CD4-positive, alpha-beta T cell treated with Interleukin-17A for 4 hours (primary cell): ENCODE results near the gene CACNA1E.

ENCODE experiments used
- DNase-seq: peaks from one replicate; pipeline ENCODE4 v3.0.0-alpha.2; 2020; ENCODE audit warnings: mixed read lengths

CACNA1E gene

DNA sequence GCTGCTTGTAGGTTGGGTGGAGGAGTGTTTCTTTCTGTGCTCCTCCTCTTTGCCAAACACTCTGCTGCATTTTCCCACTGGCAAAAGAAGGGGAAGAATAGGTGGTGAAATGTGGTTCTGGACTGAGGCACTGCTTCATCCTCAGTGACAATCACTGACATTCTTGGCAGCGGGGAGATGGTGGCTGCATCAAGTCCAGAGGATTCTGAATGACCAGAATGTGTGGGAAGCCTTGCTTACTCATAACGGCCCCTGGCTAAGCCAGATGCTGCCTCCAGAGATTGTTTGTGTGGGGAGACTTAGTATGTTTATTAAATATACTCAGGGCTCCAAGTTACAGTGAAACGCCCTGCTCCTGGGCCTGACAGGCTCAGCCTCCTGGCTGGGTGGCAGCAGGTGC is 160.3 kb downstream of the CACNA1E start:
- DNase-seq, result no peak

DNA sequence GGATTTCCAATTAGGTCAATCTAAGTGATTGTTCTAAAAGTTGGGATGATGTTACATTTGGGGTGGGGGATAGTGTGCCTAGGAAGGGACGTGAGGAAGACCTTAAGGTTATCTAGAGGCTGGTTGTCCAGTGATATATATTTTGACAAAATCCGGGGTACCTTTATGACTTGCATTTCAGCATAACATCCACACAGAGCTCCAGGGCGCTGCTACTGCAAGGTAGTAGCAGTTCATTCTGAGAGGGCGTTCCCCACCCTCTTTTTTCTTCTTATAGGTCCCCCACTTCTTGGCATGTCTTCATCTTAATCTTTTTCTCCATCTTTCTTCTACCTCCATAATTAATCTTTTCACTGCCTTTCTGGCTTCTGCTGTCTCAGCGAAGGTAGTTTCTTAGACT is 161.9 kb downstream of the CACNA1E start:
- DNase-seq, result no peak

DNA sequence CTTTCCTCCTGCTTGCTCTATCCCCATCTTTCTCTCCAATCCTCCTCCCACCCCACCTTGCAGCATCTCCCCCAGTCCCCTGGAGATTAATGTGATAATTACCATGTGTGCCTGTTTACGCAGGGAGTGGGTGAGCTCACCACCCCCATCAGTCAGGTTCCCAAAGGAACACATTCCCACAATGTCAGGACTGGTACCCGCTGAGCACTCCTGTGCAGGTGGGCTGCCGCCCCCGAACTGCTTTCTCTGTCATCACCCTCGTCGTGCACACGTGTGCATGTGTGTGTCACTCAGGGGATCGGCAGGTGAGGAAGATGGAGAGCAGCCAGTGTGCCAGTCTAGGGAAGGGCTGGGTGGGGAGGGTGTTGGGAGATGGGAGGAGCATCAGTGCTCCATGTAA is 163.4 kb downstream of the CACNA1E start:
- DNase-seq, result no peak

DNA sequence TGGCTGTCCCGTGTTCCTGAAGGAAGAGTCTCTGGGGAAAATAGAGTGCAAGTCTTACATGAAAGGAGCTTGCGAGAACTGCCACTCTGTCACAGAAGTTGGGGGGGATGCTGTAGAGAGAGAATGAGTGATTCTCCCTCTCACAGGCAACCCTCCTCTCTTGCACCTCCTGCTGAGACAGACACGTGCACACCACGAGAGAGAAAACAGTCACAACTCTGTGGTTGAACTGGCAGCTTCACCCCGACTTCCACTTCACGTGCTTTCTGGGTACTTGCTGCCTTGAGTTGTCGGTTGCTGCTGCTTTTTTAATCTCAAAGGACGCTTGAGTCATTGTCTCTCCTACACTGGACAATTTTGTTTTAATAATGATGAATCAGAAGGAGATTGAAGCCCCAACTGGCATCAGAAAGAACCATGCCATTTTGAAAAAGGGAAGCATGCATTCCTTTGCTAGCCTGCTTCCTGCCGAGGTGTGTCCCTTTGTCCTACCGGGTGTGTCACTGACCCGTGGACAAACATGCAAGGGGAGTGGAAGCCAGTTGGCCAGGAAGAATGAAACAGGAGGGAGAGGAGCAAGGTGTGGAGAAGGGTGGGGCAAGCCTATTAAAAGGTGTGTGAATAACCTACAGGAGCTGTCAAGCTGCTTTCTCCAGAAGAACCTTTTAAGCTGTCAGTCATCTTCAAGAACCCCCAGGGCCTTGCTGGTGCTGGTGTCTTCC is 164.2 kb downstream of the CACNA1E start:
- no peak for DNase-seq

DNA sequence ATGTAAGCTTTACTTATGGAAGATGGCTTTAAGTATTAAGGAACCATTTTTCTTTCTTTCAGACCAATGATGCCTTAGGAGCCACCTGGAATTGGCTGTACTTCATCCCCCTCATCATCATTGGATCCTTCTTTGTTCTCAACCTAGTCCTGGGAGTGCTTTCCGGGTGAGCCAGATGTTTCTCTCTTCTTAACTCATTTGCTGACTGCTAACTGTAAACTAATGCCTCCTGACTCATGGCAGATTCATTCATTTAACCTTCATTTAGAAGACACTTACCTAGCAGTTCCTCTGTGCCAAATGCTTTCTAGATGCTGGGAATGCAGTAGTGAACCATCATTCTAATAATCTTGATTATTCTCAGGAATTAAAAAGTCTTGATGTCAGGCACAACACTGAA is 168.0 kb downstream of the CACNA1E start:
- no peak for DNase-seq

DNA sequence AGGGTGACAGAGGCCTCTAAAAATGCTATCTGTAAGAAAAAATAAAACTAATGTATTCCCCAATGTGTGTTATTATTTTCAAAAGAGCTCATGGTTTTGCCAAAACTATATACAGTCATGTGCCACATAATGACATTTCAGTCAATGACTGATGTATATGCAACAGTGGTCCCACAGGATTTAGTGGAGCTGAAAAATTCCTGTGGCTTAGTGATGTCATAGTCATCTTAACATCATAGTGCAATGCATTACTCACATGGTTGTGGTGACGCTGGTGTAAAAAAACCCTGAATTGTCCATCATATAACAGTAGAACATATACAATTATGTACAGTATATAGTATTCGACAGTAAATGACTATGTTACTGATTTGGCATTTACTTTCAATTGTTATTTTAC is 172.4 kb downstream of the CACNA1E start:
- no peak for DNase-seq

DNA sequence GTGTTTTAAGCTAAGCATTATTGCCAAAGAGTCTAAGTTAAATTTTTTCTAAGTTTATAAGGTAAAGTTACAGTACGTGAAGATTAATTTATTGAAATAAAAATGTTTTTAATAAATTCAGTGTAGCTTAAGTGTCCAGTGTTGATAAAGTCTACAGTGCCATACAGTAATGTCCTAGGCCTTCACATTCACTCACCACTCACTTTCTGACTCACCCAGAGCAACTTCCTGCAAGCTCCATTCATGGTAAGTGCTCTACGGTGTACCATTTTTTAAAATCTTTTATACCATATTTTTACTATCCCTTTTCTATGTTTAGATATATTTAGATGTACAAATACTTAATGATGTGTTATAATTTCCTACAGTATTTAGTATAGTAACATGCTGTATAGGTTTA is 173.2 kb downstream of the CACNA1E start:
- no peak for DNase-seq

DNA sequence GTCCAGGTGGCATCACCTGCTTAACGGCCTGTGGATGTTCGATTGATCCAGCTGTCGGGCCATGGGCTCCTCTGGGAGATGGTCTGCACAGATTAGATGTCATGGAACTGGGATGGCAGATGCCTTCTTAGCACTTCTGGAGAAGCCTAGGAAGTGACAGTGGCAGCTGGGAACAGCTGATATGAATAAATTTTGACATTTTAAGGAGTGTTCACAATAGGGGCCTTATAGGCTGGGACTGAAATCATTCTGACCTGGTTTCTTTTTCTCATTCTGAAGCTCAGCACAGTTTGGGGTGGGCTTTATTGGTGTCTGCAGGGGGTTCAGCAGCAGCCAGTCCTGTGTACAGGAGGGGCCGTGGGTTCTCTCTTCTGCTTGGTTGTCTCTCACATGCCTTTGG is 175.3 kb downstream of the CACNA1E start:
- no peak for DNase-seq

DNA sequence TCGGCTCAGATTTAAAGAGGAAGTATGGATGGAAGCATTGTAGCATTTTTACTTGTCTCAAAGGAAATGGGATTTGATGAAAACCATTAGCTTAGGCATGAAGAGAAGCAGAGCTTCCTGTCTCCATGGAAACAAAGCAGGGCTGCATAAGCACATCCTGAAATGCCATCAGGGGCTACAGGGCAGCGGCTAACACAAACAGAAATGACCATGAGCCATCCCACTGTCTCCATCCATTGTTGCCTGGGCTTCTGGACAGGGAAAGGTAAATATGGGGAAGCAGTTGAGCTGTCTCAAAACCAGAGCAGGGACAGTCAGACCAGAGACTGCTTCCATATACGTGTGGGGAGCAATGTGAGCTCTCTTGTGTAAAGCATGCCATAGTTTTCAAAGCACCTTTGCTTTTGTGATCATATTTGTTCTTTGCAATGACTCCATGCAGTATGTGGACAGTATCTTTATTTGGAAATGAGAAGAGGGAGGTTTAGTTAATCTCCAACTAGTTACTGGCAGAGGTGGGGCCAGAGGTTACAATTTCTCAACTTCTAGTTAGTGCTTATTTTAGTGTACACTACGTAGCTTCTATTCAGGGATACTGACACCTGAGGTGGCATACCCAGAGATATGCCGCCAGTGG is 176.1 kb downstream of the CACNA1E start:
- no peak for DNase-seq

DNA sequence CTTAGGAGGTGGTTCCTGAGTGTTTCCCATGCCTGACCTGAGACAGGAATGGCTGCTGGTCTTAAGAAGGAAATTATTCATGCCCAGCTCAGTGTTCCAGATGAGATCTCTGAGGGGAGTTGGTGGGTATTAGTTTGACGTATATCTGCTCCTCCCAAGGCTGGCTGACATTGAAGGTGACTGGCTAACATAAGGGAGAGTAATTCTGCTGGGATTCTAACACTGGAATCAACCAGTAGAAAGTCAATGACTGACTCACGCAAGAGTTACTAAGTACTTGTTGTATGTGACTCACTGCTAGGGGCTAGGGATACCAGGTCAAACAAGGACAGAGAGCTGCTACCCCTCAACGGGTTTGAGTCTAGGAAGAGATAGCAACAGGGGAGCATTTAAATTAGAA is 177.3 kb downstream of the CACNA1E start:
- DNase-seq, result no peak

DNA sequence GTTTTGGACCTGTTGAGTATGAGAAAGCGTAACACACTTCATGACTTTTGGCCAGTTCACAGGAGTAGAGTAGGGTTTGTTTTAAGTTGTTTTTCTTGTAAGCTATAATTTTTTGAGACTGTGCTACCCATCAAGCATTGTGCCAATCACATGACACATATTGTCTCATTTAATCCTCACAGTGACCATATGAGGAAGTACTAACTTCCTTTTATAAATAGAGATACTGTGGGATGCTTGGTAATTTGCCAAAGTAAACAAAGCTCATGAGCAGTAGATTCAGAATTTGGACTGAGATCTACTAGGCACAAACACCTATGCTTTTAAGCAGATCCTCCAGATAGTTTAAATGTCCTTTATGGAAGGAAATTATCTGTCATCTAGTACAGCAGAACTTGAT is 178.3 kb downstream of the CACNA1E start:
- no peak for DNase-seq

DNA sequence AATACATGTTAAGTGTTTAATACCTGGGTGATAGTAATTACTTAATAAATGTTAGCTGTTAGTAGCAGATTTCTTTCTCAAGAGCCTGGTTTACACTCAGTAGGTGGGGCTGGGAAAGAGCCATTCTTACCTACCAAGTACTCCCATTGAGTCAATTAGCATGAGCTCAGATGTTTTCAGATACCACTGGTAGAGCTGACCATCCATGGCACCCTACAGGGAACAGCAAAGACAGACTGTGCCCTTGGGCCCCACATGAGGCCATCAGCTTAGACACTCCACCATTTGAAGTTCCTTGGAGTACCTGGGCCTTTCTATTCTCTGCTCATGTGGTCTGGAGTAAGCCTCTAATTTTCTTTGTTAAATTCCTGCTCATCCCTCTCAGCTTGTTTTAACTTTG is 179.3 kb downstream of the CACNA1E start:
- no peak for DNase-seq

DNA sequence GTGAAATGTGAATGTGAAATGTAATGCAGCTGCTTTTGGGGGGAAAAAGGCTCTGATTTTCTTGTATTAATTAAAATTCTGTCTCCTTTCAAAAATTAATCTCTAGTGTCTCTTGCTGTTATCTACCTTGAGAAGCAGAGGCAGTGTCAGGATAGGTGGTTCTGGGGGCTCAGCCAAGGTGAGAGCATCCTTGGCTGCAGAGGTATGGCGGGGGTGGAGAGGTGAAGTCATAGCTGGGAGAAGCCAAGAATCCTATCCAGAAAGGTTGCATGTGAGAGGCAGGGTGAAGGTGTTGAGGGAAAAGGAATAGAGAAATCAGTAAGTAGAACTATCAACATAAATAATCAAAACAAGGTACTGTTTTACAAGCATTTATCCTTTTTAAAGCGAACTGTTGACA is 181.2 kb downstream of the CACNA1E start:
- DNase-seq, result no peak

DNA sequence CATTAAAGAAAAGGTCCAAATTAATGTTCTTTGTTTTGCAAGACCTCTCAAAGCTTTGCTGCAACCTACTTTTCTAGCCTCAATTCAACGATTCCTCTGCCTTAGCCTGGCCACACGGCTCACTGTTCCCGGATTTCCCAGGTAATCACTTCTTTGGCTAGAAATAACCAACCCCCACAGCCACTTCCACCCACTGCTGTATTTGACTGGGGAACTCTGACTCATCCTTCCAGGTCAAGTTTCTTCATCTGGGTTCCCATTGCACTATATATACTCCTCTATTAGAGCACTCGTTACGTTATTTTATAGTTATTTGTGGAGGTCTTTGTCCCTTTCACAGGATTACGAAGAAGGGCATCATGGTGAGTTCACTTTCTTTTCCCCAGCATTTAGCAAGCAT is 185.9 kb downstream of the CACNA1E start:
- DNase-seq, result no peak

DNA sequence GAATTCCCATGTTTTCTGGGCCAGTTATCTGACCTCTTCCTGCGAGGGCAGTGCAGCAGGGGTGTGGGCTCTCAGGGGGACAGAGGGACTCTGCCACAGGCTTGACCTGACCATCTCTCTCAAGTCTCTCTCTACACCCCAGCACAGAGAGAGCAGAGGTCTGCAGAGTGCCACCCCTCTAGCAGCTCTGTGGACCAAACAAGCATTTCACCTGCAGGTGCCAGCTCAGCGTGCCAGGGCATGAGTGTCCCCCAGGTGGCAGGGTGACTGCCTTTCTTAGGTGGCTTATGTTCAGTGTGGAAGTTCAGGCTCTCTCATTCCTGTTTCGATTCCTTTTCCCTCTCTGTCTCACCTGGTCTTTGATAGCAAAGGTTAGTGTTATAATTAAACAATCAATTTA is 191.3 kb downstream of the CACNA1E start:
- DNase-seq, result no peak

DNA sequence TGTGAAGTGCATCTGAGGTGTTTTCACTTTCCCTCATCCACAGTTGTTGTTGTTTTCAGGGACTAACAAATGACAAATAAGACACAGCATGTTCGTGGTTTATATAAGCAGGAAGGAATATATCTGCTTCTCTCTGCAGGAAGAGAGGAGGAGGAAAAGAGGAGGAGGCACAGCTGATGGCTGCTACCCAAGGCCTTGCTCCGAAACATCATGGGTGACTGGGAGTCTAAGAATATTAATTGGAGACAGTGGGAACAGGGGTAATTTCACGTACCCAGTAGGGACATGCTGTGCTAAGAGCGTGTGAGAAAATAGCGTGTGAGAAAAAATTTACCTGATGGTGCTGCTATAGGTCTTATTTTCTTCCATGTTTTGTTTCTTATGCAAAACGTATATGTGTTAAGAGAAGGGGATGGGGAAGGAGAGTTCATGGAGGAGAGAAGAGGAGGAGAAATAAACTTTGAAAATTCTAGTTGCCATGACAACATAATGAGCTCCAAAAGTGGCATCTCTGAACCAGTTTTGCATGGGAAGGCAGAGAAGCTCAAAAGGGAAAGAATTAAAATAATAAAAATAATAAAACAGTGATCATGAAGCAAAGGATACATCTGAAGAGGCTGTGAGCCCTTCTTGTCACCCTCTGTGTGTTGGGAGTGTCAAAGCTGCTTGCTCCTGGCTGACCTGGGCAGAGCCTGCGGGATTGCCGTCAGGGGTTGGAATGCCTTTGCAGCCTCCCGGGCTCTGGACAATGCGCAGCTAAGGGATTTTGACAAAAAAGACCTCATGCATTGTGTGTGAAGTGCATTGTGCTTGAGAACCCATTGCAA is 192.0 kb downstream of the CACNA1E start:
- no peak for DNase-seq

DNA sequence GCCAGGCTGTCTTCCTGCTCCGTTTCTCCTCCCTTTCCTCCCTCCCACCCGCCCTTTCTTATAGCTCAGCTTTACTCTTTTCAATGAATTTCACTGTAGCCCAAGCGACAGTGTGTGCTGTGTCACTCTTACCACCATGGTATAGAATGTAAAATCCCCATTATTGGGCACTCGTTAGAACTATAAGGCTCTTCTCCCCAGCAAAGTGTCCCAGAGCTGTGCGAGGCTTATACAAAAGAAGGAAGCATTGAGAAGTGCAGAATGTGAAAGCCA is 192.5 kb downstream of the CACNA1E start:
- DNase-seq, result no peak

DNA sequence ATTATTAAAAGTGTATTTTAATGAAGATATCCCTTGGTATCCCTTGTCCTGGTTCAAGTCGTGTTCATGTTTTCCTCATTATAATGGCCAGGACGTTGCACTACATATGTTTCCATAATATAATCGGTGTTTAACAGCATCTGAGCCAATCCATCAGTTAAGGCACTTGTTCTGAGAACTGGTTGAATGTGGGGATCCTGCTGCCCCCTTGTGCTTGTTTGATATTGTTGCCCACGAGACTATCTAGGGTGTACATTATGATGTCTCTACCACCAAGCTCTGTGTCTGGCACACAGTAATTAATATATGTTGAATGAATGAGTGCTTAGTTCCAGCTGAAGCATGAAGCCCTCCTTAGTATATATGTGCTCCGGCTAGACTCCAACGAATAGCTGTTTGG is 193.0 kb downstream of the CACNA1E start:
- no peak for DNase-seq

DNA sequence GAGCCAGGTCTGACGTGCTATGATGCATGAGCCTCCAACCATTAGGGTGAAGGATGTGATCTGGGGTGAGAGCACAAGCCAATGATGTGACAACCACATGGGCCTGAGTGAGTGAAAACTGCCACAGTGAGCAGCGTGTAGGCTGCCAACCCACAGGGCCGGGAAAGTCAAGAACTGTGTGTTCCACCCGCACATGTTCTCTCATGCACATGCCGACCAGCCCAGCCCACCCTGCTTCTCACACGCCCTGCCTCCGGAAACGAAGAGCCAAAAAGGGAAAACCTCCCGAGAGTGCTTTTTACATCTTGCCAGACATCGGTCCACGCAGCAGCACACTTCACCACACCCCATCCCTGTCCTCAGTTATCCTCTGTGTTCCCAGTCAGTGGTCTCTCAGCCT is 197.0 kb downstream of the CACNA1E start:
- no peak for DNase-seq

DNA sequence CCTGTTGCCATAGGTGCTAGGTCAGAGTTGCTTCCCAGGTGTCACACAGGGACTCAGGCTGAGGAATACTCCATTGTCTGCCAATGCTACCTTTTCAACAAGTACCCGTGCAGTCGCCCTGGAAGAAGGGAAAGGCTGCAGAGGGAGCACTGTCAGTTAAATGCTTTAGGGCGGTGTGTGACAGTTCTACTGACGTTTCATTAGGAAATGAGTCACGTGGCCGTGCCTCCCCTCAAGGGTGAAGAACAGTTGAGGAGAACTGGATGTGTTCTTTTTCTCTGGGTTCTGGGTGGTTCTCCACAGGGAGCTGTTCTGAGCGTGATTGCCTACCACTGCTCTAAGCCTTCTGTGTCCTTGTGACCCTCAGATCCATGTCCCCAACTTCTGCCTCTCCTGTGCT is 197.6 kb downstream of the CACNA1E start:
- no peak for DNase-seq

DNA sequence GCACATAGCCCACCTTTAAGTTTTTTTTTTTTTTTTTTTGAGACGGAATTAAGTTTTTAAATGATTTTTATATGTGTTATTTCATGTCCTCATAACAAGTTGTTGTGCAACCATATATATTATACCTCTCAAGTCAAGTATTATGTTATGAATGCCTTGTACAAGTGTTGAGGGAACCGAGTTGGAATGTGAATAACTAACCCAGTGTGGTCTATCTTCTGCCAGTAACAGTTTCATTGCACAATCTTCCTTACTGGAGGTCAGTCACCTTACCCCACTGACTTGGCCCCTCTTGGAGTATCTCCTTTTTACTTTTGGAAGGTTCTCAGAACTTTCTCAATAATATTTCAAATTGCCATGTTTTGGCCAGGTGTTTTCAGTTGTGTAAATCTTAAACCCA is 201.9 kb downstream of the CACNA1E start:
- DNase-seq, result no peak

DNA sequence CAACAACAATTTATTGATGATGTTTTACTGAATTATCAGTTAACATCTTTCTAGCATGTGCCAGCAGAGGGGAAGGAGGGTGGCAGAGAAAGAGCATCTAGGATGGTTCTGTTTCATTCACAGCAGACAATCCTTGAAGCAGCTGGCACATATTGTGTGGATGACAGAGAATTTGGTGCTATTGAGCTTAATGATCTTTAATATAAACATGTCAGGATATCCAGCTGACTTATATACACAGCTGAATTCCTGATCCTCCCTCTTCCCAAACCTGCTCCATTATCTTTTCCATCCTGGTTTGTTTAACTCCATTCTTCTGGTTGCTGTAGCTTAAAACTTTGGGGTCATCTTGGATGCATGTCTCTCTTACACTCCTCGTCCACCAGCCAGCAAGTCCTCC is 218.6 kb downstream of the CACNA1E start:
- DNase-seq, result no peak

DNA sequence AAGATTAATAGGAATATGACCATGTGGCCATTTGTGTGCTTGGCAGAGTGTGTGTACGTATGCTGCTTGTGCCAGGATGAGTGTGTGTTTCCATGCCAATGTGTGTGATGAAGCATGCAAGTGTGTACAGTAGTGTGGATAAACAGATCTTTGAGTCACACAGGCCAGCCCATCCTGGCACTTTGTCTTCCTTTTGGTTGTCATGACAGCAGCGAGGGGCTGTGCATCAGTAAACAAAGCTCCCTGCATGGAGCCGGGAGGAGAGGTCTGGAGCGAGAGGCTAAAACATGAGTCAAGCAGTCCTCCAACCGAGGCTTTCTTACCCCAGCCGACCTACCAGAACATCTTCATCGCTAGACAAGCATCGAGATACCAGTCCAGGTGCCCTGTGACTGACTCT is 221.2 kb downstream of the CACNA1E start:
- DNase-seq, result no peak

DNA sequence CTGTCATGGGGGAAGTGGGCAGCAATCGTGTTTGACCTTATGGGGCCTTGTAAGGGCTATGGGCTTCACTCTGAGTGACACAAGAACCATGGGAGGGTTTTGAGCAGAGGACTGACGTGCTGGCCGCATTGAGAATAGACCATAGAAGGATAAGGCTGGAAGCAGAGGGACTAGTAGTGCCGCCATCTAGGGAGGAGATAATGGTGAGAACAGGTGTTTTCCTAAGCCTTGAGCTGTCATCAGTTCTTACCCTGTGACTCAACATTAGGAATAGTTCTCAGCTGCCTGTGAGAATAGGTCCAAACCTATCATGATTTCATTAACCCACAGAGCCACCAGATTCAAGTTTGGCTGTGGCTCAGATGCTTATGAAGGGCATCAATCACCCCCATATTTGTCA is 228.5 kb downstream of the CACNA1E start:
- no peak for DNase-seq

DNA sequence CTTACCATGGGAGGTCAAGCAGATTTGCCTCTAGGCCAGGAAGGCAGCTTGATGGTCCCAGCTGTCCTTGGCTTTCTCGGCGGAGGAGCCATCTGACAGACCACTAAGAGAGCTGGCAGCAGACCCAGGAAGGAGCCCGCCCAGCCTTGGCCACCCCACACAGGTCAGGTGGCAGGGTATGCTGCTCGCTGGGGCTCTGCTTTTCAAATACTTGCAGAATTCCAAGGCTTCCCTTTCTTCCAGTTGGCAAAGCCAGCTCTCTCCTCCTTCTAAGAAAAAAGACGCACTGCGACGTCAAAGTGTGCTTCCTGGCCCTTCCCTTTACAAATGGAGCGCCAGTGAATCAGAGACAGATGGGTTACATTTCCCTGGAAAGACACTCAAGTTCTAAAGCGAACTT is 229.4 kb downstream of the CACNA1E start:
- DNase-seq, result no peak
